GM21515 (cell line): ENCODE results near the gene MYO5B.

Experiments
- ATAC-seq: cut with Tn5 transposase; IDR thresholded peaks from one replicate; pipeline ENCODE4 v1.9.1; 2021; ENCODE audit not compliant: unreplicated experiment

MYO5B gene

DNA sequence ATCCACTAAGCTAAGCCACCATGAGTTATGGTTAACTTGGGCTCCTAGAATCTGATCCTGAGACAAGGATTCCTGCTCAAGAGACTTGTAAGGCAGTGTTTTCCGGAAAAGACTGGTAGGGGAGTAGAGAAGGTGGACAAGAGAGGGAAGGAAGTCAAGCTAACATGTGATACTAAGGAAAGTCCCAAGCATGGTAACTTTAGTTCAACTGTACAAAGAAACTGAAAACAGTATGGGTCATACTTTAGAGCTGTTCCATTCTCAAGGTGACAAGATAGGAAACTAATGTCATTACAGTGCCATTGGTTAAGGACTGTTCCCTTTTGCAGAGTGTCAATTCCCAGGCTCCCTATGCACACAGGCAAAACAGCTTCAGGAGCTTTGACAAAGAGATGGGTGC is 5.8 kb downstream of the MYO5B start:
- no peak for ATAC-seq

DNA sequence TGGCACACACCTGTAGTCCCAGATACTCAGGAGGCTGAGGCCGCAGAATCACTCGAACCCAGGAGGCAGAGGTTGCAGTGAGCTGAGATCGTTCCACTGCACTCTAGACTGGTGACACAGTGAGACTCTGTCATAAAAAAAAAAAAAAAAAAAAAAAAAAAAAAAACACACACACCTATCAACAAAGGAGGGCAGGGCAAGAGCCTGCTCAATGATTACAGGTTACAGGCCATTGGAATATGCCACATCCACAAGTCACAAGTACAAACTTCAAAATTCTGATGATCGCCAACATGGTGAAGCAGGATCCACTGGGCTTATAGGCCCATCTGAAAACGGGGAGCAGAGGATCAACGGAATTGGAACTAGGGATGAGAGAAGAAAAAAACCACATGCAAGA is 6.3 kb downstream of the MYO5B start:
- ATAC-seq = no peak

DNA sequence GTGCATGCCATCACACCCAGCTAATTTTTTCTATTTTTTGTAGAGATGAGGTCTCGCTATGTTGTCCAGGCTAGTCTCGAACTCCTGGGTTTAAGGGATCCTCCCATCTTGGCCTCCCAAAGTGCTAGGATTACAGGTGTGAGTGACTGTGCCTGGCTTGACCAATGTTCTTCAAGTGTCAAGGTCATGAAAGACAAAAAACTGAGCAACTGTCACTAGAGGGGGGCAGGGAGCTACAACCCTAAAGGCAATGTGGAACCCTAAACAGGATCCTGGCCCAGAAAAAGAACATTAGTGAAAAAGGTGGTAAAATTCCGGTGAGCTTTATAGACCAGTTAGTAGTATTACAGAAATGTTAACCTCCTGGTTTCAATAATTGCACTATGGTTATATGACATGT is 7.3 kb downstream of the MYO5B start:
- no peak for ATAC-seq

DNA sequence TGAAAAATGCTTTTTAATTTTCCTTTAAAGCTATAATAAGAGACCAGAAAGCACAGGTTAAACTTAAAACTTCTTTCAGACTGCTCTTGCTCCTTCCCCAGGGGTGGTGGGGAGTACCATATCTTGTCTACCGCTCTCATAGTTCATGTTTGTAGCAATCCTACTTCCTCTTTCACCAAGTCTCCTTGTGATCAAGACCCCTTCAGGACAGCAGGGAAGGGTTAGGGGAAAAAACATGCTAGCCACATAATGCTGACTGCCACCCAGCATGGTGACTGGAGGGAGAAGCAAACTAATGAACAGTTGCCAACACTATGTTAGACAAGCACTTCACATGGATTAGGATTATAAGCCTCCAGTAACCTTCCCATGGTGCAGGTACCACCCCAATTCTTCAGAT is 8.6 kb downstream of the MYO5B start:
- ATAC-seq = no peak

DNA sequence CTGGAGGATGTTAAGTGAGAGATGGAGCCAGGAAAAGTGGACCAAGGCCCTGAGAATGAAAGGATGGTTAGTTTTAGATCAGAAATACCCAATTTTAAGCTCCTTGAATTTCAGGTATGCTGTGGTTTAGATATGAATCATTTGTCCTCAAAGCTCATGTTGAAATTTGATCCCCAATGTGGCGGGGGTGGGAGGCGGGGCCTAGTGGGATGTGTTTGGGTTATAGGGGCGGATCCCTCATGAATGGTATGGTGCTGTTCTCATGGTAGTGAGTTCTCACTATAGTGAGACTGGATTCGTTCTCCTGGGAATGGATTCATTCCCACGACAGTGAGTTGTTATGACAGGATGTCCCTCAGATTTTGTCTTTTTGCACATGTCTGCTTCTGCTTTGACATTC is 11.4 kb downstream of the MYO5B start:
- no peak for ATAC-seq

DNA sequence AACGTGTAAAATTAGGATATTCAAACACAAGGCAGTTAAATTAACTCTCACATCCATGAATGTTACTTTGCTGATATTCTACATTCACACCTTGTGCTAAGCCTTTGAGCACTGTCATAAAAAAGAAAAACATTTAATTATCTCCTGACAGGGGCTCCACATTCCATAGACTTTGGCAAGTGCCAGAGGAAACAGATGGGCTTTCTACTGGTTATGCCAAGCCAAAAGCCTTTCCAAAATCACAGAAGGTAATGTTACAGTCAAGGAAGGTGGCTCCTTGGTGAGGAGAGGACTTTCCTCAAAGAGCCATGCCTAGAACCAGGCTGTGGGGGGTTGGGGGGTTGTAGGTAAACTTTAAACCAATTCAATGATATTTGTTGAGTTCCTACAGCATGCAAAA is 12.4 kb downstream of the MYO5B start:
- no peak for ATAC-seq

DNA sequence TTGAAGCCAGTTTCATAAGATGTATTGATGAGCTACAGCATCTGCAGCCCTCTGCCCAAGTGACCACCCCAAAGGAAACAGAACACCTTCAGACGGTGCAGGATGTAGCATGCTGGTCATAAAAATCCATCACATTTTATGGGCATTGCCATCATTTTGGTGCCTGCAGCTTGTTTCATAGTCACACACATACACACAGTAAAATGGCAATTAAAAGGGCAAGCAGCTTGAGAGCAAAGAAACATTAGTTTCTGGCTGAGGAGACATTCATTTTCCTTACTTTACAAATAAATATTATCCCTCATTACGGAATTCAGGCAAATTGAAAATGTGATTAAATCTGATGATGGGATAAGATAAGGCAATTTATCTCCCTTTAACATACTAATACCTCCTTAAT is 13.4 kb downstream of the MYO5B start:
- no peak for ATAC-seq

DNA sequence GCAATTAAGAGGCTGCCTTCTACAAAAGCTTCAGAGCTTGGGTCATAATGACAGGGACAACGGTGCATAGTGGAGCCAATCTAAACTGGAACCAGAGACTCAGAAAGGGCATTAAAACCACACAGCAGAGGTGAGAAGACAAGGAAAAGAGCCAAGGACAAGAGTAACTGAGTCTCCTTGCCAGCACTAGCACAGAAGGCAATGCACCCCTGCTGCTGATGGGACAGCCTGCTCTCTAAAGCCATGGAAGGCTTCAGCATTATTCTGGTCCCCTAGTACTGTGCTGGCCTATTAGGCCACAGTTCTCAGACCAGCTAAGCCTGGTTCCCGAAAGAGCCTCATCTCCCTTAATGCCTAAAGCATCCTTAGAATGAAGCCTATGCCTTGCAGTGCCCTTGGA is 15.5 kb downstream of the MYO5B start:
- no peak for ATAC-seq

DNA sequence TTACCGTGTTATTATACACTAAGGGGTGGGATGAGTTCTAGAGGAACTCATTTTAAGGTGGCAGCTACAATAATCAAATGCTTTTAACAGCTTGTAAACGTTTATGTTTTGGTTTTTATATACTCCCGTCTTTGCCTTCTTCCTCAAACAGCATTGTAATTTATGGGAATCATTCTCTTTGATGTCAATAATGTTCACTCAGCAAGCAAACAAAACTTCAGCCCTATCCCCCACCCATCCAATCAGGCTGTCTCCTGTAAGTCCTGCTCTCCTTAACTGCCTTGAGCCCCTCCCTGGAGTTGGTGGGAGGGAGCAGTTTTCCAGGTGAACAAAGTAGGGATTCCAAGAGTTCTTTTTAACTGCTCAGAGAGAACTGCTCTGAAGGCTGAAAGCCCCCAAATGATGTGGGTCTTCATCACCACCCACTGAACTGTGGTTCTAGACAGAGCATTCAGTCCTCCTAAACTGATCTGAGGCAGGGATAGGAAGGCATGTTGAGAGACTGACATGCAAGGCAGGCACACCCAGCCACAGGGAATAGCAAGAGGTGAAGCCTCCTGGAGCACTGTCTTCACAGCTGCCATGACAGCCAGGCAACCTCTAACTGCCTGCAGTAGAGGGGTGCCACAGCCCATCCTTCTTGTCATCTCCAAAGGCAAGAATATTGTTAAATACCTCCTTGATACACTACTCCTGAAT is 17.5 kb downstream of the MYO5B start:
- no peak for ATAC-seq

DNA sequence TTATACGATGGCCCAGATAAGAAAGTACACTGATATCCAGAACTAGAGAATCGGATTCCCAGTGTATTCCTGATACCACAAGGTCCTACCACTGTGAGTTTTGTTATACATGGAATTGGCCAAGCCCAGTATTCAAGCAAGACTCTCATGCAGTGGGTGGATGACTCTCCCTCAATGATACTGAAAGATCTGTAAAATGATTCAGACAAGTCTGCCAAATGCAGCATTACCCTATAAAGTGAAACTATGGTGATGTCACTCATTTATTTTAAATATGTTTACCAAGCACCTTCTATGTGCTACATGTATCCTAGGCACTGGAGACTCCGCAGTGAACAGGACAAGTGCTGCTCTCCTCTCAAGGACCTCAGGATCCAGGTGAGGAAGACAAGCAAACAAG is 22.6 kb downstream of the MYO5B start:
- no peak for ATAC-seq

DNA sequence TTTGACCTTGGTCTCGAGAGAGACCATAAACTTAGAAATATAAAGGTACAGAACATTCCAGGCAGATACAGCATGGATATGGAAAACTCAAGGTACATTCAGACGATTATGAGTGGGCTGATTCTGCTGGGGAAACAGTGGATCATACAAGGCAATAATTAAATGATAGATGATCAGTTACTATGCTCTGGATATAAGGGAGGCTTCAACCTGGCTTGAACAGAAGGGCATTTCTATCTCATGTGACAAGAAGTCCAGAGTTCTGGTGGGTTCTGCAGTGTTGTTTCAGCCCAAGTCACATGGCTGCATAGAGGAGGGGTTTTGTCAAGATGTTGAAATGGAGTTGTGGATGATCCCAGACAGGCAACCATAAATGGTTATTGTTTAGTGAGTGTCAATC is 23.5 kb downstream of the MYO5B start:
- ATAC-seq = no peak

DNA sequence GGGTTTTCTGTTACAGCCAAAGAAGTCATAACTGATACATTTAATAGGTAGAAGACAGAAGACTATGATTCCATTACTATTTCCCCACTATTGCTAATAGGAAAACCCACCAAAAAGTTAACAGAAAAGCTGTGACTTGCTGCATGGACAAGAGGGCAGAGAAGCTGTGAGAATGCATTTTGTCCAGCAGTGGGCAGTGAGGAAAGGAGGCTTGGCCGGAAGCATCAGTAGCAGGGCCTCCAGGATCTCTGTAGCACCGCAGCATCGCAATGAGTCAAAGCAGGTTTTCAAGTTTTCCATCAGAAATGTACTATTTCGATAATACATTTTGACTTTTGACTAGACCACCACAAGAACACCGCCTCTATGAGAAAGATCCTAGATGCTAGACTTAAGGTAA is 24.9 kb downstream of the MYO5B start:
- ATAC-seq = no peak

DNA sequence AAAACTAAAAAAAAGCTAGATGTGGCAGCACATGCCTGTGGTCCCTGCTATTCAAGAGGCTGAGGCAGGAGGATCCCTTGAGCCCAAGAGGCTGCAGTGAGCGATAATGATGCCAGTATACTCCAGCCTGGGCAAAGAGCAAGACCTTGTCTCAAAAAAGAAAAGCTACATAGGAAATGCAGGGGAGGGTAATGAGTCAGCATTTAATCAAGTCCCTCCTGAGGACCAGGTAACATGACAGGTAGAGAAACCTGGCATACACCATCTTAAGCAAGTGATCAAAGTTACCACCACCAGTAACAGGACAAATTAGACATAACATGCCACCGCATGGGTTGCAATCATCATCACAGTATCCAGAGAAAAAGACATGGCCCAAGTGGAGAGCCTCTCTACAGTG is 25.8 kb downstream of the MYO5B start:
- ATAC-seq = no peak

DNA sequence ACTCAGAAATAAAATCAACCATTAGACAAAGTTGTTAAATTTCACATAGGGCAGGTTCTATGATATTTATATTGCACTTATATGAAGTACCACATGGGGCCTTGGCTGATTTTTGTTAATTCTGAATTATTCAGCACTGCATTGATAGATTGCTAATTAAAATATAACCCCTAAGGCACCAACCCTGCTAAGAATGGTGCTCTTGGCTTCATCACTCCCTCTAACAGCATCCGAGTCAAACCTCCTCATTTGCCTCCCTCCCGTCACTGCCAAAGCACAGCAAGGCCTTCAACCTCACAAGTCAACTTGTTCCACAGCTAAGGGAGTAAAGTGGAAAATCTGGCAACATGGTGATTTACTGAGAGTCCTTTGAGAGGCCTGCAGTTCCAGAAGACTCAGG is 27.0 kb downstream of the MYO5B start:
- no peak for ATAC-seq

DNA sequence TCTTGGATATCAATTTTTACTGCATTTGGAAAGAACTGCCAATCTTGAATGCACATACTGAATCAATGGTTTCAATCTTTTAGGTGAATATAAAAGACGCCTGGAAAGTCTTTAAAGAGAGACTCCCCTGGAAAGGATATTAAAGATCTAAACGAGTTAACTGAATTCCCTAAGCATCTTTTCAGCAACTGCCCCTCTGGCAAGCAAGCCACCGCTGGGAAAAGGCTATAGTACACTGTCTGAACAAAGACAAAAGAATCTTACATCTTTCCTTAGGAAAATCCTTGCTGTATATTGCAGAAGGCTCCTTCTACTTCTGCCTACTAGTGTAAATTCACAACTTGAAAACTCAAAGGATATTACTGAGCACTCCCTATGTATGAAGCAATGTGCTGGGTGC is 28.0 kb downstream of the MYO5B start:
- no peak for ATAC-seq

DNA sequence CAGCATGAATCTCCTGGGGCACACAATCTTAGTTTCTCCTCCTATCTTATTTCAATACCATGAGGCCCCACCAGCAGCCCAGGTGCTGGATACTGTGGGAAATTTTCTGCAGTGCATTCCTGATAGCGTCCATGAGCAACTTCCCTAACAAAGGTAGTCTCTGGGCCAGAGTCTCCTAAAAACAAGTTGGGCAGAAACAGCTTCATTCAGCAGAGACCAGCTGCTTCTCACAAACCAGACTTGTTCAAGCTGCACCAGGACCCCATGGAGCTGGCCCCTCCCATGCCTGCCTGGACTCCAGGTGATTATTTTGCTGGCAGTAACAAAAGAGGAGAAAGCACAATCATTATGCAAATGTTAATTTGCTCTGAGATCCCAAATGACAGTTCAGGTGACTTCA is 31.4 kb downstream of the MYO5B start:
- ATAC-seq = no peak

DNA sequence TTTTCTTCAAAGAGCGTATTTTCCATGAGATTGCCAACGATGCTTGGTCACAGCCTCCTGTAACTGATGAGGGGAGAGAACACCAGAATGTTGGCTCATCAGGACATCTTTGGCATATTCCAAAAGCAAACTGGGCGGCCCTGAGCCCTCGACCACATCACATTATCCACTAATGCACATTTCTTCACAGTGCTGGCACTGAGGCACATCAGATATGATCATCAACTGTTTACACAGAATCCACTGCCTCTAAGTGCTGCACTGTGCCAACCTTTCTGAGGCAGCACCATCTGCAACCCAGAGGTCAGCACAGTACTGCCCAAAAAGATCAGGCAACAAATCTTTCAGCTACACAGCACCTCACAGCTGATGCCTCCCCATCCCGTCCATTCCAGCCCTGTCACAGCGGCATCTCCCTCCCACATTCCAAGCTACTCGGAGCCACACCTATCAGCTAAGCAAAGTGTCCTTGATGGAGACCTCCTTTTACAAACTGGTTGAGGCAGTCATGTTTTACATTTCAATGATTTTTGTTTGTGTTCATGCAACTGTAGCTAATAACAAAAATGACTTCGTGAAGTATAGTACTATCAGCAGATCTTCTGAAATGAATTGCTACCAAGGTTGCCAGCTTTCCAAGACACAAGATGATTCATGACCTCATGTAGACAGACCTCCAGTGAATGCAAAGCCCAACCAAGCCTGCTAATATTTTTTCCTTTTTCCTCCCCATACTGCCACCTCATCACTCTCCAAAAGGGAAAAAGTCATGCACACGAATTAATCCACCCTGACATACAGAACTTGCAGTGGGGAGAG is 32.3 kb downstream of the MYO5B start:
- no peak for ATAC-seq

DNA sequence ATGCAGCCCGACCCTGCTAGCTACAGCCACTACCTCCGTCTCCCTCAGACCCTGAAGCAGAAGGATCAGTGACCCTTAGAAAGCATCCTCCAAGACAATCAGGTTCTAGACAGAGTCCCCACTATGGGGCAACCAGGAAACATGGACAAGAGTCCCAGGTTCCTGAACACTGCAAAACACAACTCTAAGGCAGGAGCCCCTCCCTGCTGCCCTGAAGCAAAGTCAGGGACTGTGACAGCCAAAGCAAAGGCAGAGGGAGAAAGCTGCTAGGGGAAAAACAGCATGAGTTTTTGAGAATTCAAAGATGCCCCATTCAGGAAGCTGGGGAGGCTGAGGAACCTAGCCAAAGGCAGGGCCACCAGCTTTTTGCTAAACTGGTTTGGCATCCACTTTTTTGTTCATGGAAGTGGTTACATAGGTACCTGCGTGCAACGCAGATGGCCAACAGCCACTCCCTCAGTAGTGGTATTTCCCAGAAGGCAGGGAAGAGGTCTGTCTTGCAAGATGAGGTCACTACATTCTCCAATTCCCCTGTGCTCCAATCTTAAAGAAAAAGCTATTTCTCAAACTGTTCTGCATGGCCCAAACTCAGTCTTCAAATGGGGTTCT is 33.2 kb downstream of the MYO5B start:
- ATAC-seq = no peak

DNA sequence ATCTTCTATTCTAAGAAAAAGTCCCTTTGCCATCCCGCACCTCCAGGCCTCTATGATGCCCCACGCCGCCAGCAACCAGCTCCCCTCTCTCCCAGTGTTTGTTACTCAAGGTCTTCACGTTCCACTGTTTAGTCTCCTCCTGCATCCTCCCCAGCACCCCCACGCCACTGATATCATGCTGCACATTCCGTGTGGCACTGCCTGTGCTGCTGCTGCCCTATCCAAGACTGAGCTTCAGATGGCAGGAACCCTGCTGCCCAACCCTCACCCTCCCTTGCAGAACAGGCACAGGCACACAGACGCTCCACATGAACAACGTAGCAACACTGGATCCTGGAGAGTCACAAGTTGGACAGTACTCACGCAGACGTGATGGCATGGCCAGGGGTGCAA is 35.3 kb downstream of the MYO5B start:
- no peak for ATAC-seq

DNA sequence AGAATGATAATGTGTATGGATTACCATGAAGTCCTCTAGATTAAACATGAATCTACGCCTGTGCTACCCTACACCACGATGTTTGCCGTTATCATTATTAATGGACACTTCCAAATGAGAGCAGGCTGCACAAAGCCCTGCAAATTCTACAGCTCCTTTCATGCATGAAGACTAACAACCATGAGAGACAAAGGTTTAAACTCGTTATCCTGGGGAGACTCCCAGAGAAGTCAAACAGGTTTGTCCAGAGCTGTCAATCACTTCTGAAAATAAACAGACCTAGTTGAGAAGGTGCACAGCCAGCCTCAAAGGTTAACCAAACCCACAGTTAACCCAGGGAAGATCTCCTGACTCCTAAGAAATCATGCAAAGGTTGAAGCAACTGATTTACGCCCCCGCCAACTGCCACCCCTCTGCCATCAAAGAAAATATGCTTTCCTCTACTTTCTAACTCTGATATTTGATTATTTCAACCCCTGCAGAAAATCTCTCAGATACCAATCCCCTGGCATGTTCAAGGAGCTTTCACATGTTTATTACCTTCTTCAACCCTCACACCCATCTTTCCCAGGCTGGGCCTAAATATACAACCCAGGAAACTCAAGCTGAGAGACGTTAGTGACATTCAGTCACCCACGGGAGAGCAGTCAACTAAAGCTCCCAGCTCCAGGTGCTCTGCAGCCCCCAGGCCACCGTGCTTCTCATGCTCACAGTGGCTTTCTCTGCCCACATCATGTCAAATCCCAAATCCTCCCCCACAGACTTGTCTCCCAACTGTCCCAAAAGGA is 35.9 kb downstream of the MYO5B start:
- ATAC-seq = no peak

DNA sequence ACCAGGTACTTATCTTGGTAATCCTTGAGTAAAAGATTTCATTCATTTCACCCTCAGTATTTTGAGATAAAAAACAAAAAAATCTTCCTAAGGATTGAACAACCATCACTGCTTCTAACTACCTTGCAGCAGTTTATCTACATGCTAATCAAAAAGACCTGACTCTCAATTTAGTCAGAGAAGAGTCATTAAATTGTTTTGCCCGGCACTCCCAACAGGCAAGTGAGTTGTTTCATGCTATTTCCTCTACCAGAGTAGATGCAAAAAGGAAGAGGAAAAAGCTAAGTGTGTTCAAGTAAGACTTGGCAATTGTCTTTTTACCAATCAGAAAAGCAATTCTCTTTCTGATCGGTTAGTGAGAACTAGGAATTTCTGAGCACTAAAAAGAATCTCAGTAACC is 39.5 kb downstream of the MYO5B start:
- ATAC-seq = no peak

DNA sequence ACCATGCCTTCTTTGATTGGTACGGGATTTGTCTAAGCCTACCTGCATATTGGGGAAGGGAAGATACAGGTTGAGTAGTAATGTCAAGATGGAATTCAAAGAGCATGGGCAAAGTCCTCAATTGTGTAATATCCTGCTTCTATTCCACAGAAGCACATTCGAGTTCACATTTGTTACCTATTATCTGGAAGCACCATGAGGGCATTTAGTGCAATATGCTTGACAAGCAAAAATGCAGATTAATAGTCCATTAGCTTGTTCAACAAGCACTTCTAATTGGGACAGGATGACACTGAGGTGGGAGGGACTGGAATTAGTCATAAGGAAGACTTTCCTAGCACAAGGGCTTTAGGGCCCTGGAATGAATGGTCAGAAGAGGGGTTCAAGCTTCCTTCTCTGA is 40.5 kb downstream of the MYO5B start:
- no peak for ATAC-seq
